ENCODE measurements around the gene FABP6.

FABP6 gene

GRCh38 chr5:160231783-160232342 is 2.6 kb downstream of the FABP6 start:
- H3K27ac ChIP-seq (ENCODE audit: low read length, poor library complexity, severe bottlenecking): no peak overlapping the region
- H3K4me2 ChIP-seq (ENCODE audit: low read length, poor library complexity, severe bottlenecking): no peak overlapping the region
- no peak overlapping the region for H3K14ac ChIP-seq (ENCODE audit: low read length in 2 of 2)
- no peak overlapping the region for H4K8ac ChIP-seq (ENCODE audit: low read length)
- no peak overlapping the region for H3K18ac ChIP-seq (ENCODE audit: low read depth in 1 of 2, low read length in 2 of 2)
- H2BK5ac ChIP-seq (ENCODE audit: low read depth, low read length, poor library complexity, severe bottlenecking): no peak overlapping the region
- H3K9ac ChIP-seq (ENCODE audit: low read length): no peak overlapping the region
- no peaks in the 10 kb centered on the region for H3K9me3 ChIP-seq (ENCODE audit: control insufficient read depth, low read length)
- no peak for DNase-seq
- H2BK15ac ChIP-seq (ENCODE audit: low read depth, poor library complexity, severe bottlenecking): no peak overlapping the region
- no peak overlapping the region for H2BK12ac ChIP-seq (ENCODE audit: low read length in 2 of 2)
- no peak overlapping the region for H2AFZ ChIP-seq (ENCODE audit: low read depth, low read length)
- H2BK120ac ChIP-seq (ENCODE audit: low read depth, low read length): no peak overlapping the region
- H3K4me3 ChIP-seq (ENCODE audit: insufficient read depth in 1 of 2, low read depth in 1 of 2, low read length in 2 of 2): no peak overlapping the region
- no peak overlapping the region for H4K91ac ChIP-seq (ENCODE audit: low read length)
- H3K4ac ChIP-seq (ENCODE audit: low read depth in 1 of 2, low read length in 2 of 2): no peak overlapping the region
- no peaks in the 10 kb centered on the region for H3K27me3 ChIP-seq (ENCODE audit: control insufficient read depth in 1 of 2, insufficient read depth in 1 of 2, low read length in 2 of 2)
- H2AK5ac ChIP-seq (ENCODE audit: low read length, severe bottlenecking): no peak overlapping the region
- H3K79me1 ChIP-seq (replicated peaks; ENCODE audit: low read length, poor library complexity, severe bottlenecking): no peaks in the 10 kb centered on the region
- H3K4me1 ChIP-seq (ENCODE audit: control insufficient read depth, insufficient read depth, low read depth, low read length): no peaks in the 10 kb centered on the region
- no peak overlapping the region for H3K23ac ChIP-seq (ENCODE audit: low read length in 2 of 2)
- H3K36me3 ChIP-seq (ENCODE audit: control insufficient read depth in 1 of 2, insufficient read depth in 2 of 2, low read depth in 1 of 2, low read length in 2 of 2): no peaks in the 10 kb centered on the region
- 91% methylated on average over 10 of the region's 10 CpGs for WGBS

GRCh38 chr5:160233215-160233614 is 3.9 kb downstream of the FABP6 start:
- H3K4me1 ChIP-seq (ENCODE audit: control insufficient read depth, insufficient read depth, low read depth, low read length): no peaks in the 10 kb centered on the region
- no peak overlapping the region for H3K9ac ChIP-seq (ENCODE audit: low read length)

DNA sequence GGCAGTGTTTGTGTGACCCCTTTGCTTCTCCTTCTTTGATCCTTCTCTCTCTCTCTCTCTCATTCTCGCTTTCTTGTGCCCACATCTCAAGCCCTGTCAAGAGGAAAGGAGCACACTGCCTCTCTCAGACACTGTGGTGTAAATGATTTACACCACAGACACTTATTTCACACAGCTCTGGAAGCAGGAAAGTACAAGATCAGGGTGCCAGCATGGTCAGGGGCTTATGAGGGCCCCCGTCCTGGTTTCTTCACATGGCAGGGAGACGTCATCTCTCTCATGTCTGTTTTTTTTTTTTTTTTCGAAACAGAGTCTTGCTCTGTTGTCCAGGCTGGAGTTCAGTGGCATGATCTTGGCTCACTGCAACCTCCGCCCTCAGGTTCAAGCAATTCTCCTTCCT is 6.4 kb downstream of the FABP6 start:
- Histone ChIP-seq H3K4ac (ENCODE audit: low read depth in 1 of 2, low read length in 2 of 2) (no peak overlapping the region), H2BK12ac (ENCODE audit: low read length in 2 of 2) (no peak overlapping the region), H3K4me3 (ENCODE audit: insufficient read depth in 1 of 2, low read depth in 1 of 2, low read length in 2 of 2) (no peak overlapping the region), H3K27ac (ENCODE audit: low read length, poor library complexity, severe bottlenecking) (no peak overlapping the region), H2BK120ac (ENCODE audit: low read depth, low read length) (no peak overlapping the region), H3K9me3 (ENCODE audit: control insufficient read depth, low read length) (no peaks in the 10 kb centered on the region), H2AFZ (ENCODE audit: low read depth, low read length) (no peak overlapping the region), H3K27me3 (ENCODE audit: control insufficient read depth in 1 of 2, insufficient read depth in 1 of 2, low read length in 2 of 2) (peaks cover 0 to 12% of the 10 kb centered on the region in 2 experiments), H3K4me2 (ENCODE audit: low read length, poor library complexity, severe bottlenecking) (no peak overlapping the region), H3K18ac (ENCODE audit: low read depth in 1 of 2, low read length in 2 of 2) (no peak overlapping the region), H3K79me1 (replicated peaks; ENCODE audit: low read length, poor library complexity, severe bottlenecking) (no peaks in the 10 kb centered on the region), H3K23ac (ENCODE audit: low read length in 2 of 2) (no peak overlapping the region), H3K9ac (ENCODE audit: low read length) (no peak overlapping the region), H3K36me3 (ENCODE audit: control insufficient read depth in 1 of 2, insufficient read depth in 2 of 2, low read depth in 1 of 2, low read length in 2 of 2) (no peaks in the 10 kb centered on the region), H2BK5ac (ENCODE audit: low read depth, low read length, poor library complexity, severe bottlenecking) (no peak overlapping the region), H2AK5ac (ENCODE audit: low read length, severe bottlenecking) (no peak overlapping the region), H4K91ac (ENCODE audit: low read length) (no peak overlapping the region), H4K8ac (ENCODE audit: low read length) (no peak overlapping the region), H3K14ac (ENCODE audit: low read length in 2 of 2) (no peak overlapping the region), H2BK15ac (ENCODE audit: low read depth, poor library complexity, severe bottlenecking) (no peak overlapping the region), H3K4me1 (ENCODE audit: control insufficient read depth, insufficient read depth, low read depth, low read length) (no peaks in the 10 kb centered on the region)
- DNase-seq: no peak
- 86% methylated on average over 5 of the region's 5 CpGs for WGBS

More at GRCh38 chr5:160233215-160233614, 3.9 kb downstream of the FABP6 start:
- Histone ChIP-seq H2BK120ac (ENCODE audit: low read depth, low read length) (no peak overlapping the region), H3K23ac (ENCODE audit: low read length in 2 of 2) (no peak overlapping the region), H3K14ac (ENCODE audit: low read length in 2 of 2) (no peak overlapping the region), H3K4me2 (ENCODE audit: low read length, poor library complexity, severe bottlenecking) (no peak overlapping the region), H3K79me1 (replicated peaks; ENCODE audit: low read length, poor library complexity, severe bottlenecking) (no peaks in the 10 kb centered on the region), H2BK12ac (ENCODE audit: low read length in 2 of 2) (no peak overlapping the region), H4K8ac (ENCODE audit: low read length) (no peak overlapping the region), H2BK5ac (ENCODE audit: low read depth, low read length, poor library complexity, severe bottlenecking) (no peak overlapping the region), H2AK5ac (ENCODE audit: low read length, severe bottlenecking) (no peak overlapping the region), H3K18ac (ENCODE audit: low read depth in 1 of 2, low read length in 2 of 2) (no peak overlapping the region), H3K27me3 (ENCODE audit: control insufficient read depth in 1 of 2, insufficient read depth in 1 of 2, low read length in 2 of 2) (peaks cover 0 to 6% of the 10 kb centered on the region in 2 experiments), H2BK15ac (ENCODE audit: low read depth, poor library complexity, severe bottlenecking) (no peak overlapping the region), H2AFZ (ENCODE audit: low read depth, low read length) (no peak overlapping the region), H3K27ac (ENCODE audit: low read length, poor library complexity, severe bottlenecking) (no peak overlapping the region), H4K91ac (ENCODE audit: low read length) (no peak overlapping the region), H3K36me3 (ENCODE audit: control insufficient read depth in 1 of 2, insufficient read depth in 2 of 2, low read depth in 1 of 2, low read length in 2 of 2) (no peaks in the 10 kb centered on the region), H3K4ac (ENCODE audit: low read depth in 1 of 2, low read length in 2 of 2) (no peak overlapping the region), H3K4me3 (ENCODE audit: insufficient read depth in 1 of 2, low read depth in 1 of 2, low read length in 2 of 2) (no peak overlapping the region), H3K9me3 (ENCODE audit: control insufficient read depth, low read length) (no peaks in the 10 kb centered on the region)
- WGBS: 92% methylated on average over 5 of the region's 5 CpGs
- DNase-seq: no peak

GRCh38 chr5:160237571-160238093 is 8.3 kb downstream of the FABP6 start:
- Histone ChIP-seq H3K4me1 (ENCODE audit: control insufficient read depth, insufficient read depth, low read depth, low read length) (no peaks in the 10 kb centered on the region), H2AFZ (ENCODE audit: low read depth, low read length) (no peak overlapping the region), H4K91ac (ENCODE audit: low read length) (no peak overlapping the region), H3K4me3 (ENCODE audit: insufficient read depth in 1 of 2, low read depth in 1 of 2, low read length in 2 of 2) (no peak overlapping the region), H3K36me3 (ENCODE audit: control insufficient read depth in 1 of 2, insufficient read depth in 2 of 2, low read depth in 1 of 2, low read length in 2 of 2) (no peaks in the 10 kb centered on the region), H3K23ac (ENCODE audit: low read length in 2 of 2) (no peak overlapping the region), H3K4me2 (ENCODE audit: low read length, poor library complexity, severe bottlenecking) (no peak overlapping the region), H3K14ac (ENCODE audit: low read length in 2 of 2) (no peak overlapping the region), H2BK12ac (ENCODE audit: low read length in 2 of 2) (no peak overlapping the region), H3K79me1 (replicated peaks; ENCODE audit: low read length, poor library complexity, severe bottlenecking) (no peaks in the 10 kb centered on the region), H4K8ac (ENCODE audit: low read length) (no peak overlapping the region), H2BK5ac (ENCODE audit: low read depth, low read length, poor library complexity, severe bottlenecking) (no peak overlapping the region), H2AK5ac (ENCODE audit: low read length, severe bottlenecking) (no peak overlapping the region), H2BK120ac (ENCODE audit: low read depth, low read length) (no peak overlapping the region), H3K9ac (ENCODE audit: low read length) (no peak overlapping the region), H3K18ac (ENCODE audit: low read depth in 1 of 2, low read length in 2 of 2) (no peak overlapping the region), H3K4ac (ENCODE audit: low read depth in 1 of 2, low read length in 2 of 2) (no peak overlapping the region), H3K9me3 (ENCODE audit: control insufficient read depth, low read length) (no peaks in the 10 kb centered on the region), H2BK15ac (ENCODE audit: low read depth, poor library complexity, severe bottlenecking) (no peak overlapping the region), H3K27me3 (ENCODE audit: control insufficient read depth in 1 of 2, insufficient read depth in 1 of 2, low read length in 2 of 2) (peaks cover 0 to 12% of the 10 kb centered on the region in 2 experiments), H3K27ac (ENCODE audit: low read length, poor library complexity, severe bottlenecking) (no peak overlapping the region)
- no peak for DNase-seq
- WGBS: 64% methylated on average over 5 of the region's 5 CpGs

All from mesenchymal stem cell (in vitro differentiated cells and primary cell).